Glomerular endothelial cell (primary cell): ENCODE data around the gene BNIPL. TPM values are rescaled to one million over a fixed set of nuclear protein-coding genes. Genes with fewer than 3 reads are reported as not detected.

ENCODE experiments used
- DNase-seq: peaks from one replicate; pipeline ENCODE4 v3.0.0-alpha.2; 2011; ENCODE audit warnings: low read depth, low spot score; ENCODE audit errors: extremely low read depth
- total RNA-seq: library from RNA; depleted of rRNA; stranded (reverse); fragments of >200 nt; gene quantifications from 2 replicates; pipeline ENCODE4 v1.2.3, GENCODE V29; 2015

Gene BNIPL
- total RNA-seq, 1 donor from 2014 or later: not detected

DNA sequence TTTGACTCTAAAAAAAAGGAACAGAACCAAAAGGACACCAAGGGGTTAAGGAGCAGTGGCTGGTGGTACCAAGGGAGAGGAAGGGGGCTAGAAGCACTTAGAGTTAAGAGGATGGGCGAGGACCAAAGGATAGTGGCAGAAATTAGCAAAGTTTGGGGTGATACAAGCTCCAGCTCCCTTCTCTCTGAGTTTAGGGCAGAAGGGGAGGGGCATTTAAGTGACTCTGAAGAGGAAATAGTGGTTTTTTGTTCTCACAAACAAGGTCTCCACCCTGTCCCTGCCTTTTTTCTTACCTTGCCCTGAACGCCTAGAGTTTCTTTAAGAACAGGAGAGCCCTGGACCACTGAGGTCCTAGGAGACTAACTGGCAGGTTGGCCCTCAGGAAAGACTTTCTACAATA is 19.8 kb downstream of the BNIPL start:
- no peak for DNase-seq

DNA sequence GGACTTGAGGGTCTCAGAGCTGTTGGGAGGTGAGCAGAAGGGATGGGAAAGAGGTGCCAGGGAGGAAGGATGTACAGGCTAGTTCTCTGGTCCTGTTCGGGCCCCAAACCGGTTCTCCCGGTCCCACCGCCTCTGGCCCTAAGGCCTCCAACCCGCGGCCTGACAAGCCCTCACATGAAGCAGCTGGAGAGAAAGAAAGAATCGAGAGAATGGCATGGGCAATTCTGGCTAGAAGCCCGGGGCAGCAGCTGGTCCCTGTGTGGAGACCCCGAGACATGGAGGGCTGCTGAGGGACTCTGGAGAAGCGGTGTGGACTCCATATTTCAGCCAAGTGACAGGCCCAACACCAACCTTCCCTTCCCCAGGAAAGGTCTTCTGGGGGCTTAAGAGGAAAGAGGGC is 22.3 kb downstream of the BNIPL start:
- no peak for DNase-seq

DNA sequence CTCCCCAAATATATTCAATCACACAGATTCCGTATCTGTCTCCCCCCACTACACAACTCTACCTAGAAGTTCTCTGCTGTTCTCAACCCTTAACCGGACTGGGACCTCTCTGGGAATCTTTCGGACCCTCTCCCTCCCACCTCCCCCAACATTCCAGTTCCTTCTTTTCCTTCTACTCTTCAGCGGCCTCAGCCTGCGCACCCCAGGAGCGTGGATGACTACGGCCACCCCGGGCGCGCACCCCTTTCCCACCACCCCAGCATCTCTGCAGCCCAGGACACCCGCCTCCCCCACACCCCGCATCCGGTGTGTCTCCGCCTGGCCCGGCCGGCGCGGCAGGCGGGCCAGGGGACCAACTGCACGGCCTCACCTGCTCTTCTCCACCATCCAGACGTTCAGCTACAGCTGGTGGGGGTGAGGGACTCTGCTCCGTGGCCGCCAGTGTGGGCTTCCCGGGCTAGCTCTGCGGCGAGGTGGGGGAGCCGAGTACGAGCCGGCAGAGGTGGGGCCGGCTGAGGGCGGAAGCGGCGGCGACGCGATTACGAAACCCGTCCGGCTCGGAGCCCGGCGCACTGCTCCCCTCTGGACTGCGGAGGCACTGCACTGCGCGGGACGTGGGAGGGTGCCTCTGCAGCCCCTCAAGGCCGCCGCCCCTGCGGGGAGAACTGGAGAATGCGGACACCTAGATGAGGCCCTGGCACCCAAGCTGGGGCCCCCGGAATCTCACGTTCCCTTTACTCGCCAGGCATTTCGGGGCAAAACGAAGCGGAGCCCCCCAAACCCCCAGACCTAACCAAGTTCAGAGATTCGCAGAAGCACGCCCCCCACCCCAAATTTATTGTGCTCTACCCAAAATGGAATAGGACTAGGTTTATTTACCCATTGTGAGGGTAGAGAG is 23.0 kb downstream of the BNIPL start, which contains the start of gene CDC42SE1:
CDC42SE1 (minus strand) TSS at position 514 of the 898 bp plus-strand sequence. CDS start 3,892 bp downstream, outside the sequence.
- no peak for DNase-seq

DNA sequence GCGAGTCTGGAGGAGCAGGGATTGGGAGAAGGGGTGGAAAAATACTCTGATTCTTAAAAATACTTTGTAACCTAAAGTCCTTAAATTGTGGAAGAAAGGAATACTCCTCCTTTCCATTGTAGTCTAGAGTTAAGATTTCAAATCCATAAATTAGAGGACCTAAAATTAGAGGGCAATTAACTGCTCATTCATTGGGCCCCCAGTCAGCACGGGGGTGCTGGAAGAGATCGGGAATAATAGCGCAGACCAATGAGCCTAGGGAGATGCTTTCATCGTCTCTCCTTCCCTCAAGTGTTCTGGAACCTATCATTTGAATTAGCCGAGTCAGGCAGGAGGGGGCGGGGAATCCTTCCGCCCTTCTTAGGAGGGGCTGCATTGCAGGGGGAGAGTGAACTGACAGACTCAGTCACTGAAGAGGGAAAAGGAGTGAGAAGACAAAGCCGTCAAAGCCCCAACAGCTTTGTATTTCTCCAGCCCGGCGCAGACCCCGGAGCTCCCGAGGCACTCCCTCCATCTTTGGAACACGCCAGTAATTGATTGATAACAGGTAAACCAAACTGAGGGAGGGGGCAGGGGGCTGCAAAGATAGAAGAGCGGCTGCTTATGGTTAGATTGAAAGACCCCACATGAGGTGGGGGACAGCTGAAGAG is 23.7 kb downstream of the BNIPL start, which contains the start of gene MLLT11:
MLLT11 (plus strand) TSS at position 391 of the 650 bp plus-strand sequence. CDS start 6,828 bp downstream, outside the sequence.
- no peak for DNase-seq

DNA sequence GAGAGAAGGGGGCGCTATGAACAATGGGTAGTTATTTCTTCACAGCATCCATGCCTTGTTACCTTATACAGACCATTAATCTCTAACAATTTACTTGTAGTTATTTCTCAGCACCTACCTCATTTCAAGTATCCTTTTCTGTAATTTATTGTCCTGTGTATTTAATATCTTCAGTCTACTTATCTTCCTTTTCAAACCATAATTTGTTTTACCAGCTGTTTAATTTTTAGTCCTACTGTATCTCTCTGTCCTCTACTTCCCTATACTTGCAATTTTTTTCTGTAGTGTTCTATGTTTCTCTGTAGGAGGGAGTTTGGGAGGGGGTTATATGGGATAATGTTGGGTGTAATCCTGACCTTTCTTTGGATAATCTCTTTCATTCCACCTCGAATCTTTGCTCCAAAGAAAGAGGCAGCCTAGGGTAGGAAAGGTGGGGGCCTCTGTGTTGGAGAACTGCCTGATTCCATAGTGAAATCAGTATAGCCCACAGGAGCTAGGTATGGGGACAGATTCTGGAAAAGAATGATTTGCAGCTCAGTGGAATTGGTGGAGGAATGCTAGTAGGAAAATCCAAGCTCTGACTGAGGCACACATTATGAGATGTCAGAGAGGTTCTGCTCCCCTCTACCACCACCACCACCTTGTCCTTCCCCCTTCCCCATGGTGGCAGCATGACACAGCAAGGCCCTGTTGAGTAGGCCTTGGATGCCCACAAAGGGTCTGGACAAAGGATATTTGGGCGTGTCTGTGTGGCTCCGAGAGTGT is 24.5 kb downstream of the BNIPL start:
- DNase-seq: no peak

DNA sequence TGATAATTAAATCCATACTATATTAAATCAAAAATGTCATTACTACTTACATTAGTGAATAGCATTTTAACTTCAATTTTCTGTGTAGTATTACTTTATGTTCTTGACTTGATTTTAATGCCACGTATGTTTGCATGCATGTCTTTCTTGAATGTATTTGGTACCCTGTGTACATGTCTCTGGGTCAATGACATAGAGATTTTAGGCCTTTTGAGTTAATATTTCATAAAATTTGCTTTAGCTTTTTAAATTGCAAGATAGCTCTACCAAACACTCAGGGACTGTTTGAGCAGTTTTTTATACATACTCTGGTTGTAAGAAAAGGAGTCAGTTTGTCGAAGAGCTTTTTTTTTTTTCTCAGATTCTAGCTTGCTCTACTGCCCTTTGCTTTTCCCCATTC is 25.3 kb downstream of the BNIPL start:
- DNase-seq: no peak

DNA sequence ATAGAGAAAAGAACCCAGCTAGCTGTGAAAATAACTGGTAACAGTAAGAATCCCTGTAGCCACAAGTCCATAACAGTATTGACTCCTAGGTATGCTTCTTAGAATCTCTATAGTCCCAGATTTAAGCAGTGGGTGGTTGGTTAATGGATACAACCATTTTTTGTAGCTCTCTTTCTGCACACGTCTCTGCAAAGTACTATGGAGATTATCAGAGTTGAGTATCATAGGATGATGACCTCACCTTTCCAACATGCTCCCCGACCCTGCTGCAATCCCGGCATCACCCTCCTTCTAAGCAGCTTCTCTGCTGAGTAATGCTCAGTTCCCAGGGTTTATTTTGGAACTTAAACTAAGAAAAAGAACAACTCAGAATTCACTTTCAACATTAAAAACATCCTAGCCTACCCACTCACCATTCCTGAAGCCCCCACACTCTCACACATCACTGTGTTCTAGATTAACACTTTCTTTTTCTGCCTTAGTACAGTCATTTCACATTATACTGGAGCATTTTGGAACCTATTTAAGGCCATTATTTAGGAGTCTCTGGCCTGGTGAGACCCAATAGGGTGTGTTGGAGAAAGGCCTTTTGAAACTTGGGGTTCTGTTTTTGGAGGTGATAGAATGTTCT is 26.5 kb downstream of the BNIPL start:
- DNase-seq: no peak

DNA sequence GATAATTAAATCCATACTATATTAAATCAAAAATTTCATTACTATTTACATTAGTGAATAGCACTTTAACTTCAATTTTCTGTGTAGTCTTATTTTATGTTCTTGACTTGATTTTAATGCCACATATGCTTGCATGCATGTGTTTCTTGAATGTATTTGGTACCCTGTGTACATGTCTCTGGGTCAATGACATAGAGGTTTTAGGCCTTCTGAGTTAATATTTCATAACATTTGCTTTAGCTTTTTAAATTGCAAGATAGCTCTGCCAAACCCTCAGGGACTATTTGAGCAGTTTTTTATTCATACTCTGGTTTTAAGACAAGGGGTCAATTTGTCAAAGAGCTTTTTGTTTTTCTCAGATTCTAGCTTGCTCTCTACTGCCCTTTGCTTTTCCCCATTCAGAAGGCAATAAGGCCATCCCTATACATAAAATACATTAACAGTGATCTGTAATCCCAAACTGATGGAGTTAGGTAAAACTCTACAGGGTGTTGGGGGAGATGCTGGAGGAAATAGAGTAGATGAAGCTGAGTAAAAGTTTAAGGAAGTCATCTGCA is 28.8 kb downstream of the BNIPL start:
- no peak for DNase-seq

DNA sequence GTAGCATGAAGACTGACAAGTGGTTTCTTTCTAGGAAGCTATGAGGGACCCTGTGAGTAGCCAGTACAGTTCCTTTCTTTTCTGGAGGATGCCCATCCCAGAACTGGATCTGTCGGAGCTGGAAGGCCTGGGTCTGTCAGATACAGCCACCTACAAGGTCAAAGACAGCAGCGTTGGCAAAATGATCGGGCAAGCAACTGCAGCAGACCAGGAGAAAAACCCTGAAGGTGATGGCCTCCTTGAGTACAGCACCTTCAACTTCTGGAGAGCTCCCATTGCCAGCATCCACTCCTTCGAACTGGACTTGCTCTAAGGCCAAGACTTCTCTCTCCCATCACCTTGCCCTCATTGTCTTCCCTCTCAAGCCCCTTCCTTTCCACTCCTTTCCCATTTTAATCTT is 30.8 kb downstream of the BNIPL start:
- DNase-seq: no peak

DNA sequence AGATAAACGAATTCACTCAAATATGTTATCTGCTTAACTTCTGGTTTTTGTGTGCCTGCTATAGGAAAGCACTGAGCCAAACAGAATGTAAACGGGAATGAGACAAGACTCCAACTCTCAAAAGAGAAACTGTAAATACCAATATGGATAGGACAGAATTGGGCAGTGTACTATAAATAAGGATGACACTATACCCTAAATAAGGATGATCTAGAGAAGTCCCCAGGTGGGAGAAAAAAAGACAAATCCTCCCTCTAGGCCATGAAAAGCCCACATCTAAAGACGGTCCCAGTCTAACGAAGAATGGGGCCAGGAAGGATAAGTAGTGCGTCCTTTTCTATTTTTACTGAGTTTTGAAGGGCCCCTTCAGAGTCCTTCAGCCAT is 32.7 kb downstream of the BNIPL start:
- no peak for DNase-seq

DNA sequence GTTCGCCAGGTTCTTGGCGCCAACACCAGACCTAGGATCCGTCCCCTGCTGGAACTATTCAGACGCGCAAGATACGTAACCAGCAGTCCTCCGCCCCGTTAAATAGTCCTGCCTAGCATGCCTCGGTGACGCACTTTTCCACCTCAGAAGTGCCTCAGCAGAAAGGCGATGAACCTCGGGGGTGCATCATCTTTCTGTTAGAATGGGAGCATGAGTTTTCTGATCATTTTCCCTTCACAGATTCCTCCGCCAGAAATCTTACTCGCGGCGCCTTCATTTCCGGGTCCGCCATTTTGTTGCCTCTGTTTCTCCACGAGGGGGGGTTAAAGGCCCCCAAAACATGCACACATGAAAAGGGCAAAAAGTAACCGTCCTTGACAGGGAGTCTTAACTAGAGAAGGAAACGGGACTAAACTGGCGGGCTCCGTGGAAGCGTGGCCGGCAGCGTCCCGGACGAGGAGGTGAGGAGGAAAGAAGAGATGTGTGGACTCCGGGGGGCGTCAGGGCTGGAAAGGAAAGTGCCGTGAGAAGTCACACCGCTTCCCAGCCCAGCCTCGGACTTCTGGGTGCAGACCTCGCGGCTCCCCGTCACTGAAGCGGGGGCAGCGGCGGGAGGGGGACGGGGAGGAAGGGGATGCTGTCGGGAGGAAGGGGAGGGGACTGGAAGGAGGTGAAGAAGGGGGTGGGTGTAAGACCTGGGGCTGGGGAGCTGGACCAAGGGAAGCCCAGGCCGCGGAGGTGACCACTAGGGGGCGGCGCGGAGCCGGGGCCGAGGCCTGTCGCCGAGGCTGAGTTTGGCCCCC is 34.3 kb downstream of the BNIPL start, which contains the start of gene GABPB2:
GABPB2 (plus strand) TSS at position 288 of the 803 bp plus-strand sequence. CDS start 17,429 bp downstream, outside the sequence.
- DNase-seq: peak; percentile 92

DNA sequence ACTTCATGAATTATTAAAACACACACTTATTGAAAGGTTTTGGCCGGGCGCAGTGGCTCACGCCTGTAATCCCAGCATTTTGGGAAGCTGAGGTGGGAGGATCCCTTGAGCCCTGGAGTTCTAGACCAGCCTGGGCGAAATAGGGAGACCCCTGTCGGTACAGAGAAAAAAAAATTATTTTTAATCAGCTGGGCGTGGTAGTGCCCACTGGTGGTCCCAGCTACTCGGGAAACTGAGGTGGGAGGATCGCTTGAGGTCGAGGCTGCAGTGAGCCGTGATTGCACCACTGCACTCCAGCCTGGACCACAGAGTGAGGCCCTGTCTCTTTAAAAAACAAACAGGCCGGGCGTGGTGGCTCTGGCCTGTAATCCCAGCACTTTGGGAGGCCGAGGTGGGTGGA is 35.8 kb downstream of the BNIPL start:
- no peak for DNase-seq

DNA sequence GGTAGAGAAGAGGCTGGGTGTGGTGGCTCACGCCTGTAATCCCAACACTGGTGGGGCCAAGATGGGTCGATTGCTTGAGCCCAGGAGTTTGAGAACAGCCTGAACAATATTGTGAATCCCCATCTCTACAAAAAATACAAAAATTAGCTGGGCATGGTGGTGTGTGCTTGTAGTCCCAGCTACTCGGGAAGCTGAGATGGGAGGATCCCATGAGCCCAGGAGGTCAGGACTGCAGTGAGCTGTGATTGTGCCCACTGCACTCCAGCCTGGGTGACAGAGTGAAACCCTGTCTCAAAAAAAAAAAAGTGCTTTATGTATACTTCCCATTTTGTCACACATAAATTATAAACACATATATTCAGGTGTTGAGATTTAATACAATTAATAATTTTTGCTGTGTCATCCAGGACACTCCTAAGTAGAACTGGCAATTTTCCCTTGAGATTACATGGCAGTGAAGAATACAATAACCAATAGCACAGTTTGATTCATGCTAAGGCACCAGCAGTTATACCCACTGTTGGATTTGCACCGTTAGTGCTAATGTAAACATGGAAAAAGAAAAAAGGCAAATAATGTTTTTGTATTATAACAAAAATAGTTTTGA is 49.7 kb downstream of the BNIPL start:
- DNase-seq: no peak

Other genes starting within 250 kb of the BNIPL start
- 2.3 and 5.5 TPM in 2 replicates for gene CTSK, start 228.3 kb upstream of the BNIPL start, total RNA-seq
- 20.4 and 28.1 TPM in 2 replicates for gene ARNT, start 160.0 kb upstream of the BNIPL start, total RNA-seq
- not detected in 2 replicates for gene CTXND2, start 149.4 kb upstream of the BNIPL start, total RNA-seq
- 23.1 and 29.5 TPM in 2 replicates for gene SETDB1, start 110.2 kb upstream of the BNIPL start, total RNA-seq
- gene CERS2, start 61.8 kb upstream of the BNIPL start, total RNA-seq: 109 and 139 TPM in 2 replicates
- gene ANXA9, start 54.3 kb upstream of the BNIPL start, total RNA-seq: 0.19 TPM in 1 of 2 replicates, not detected in the other
- 12.5 and 17.9 TPM in 2 replicates for gene MINDY1, start 29.7 kb upstream of the BNIPL start, total RNA-seq
- 4.5 and 6.1 TPM in 2 replicates for gene PRUNE1, start 28.1 kb upstream of the BNIPL start, total RNA-seq
- gene C1orf56, start 11.2 kb downstream of the BNIPL start, total RNA-seq: 2.4 and 2.9 TPM in 2 replicates
- gene CDC42SE1, start 23.0 kb downstream of the BNIPL start, total RNA-seq: 69.4 and 73.9 TPM in 2 replicates
- 25.1 and 27.6 TPM in 2 replicates for gene MLLT11, start 23.8 kb downstream of the BNIPL start, total RNA-seq
- 3.4 and 7.4 TPM in 2 replicates for gene GABPB2, start 34.2 kb downstream of the BNIPL start, total RNA-seq
- gene SEMA6C, start 110.0 kb downstream of the BNIPL start, total RNA-seq: 20.2 and 28.1 TPM in 2 replicates
- not detected in 2 replicates for gene TNFAIP8L2, start 120.1 kb downstream of the BNIPL start, total RNA-seq
- gene LYSMD1, start 129.3 kb downstream of the BNIPL start, total RNA-seq: 4.7 and 5.9 TPM in 2 replicates
- gene SCNM1, start 129.6 kb downstream of the BNIPL start, total RNA-seq: 39.3 and 42.6 TPM in 2 replicates
- gene TMOD4, start 139.4 kb downstream of the BNIPL start, total RNA-seq: not detected in 2 replicates
- 38.1 and 58.2 TPM in 2 replicates for gene VPS72, start 153.6 kb downstream of the BNIPL start, total RNA-seq
- 36.4 and 45.3 TPM in 2 replicates for gene PIP5K1A, start 162.0 kb downstream of the BNIPL start, total RNA-seq
- 151 and 156 TPM in 2 replicates for gene PSMD4, start 218.1 kb downstream of the BNIPL start, total RNA-seq
- 17.6 and 22.8 TPM in 2 replicates for gene ZNF687, start 245.7 kb downstream of the BNIPL start, total RNA-seq